Upper lobe of right lung (tissue), 1 donor: ENCODE results near the gene RNASE11. TPM values are rescaled to one million over a fixed set of nuclear protein-coding genes. Genes with fewer than 3 reads are reported as not detected.

Experiments
- ATAC-seq: fragments of 200-7000 bp; cut with Tn5 transposase; one replicate; pipeline ENCODE4 v1.9.1; 2020; ENCODE audit warnings: mild to moderate bottlenecking, moderate library complexity
- DNase-seq: peaks from one replicate; pipeline ENCODE4 v3.0.0-alpha.2; 2020
- H3K27ac ChIP-seq: fragments of 200-600 bp; one replicate; pipeline ENCODE4 v1.8.0; 2022
- H3K27me3 ChIP-seq: fragments of 200-600 bp; one replicate; pipeline ENCODE4 v1.8.0; 2022; ENCODE audit warnings: mild to moderate bottlenecking
- H3K36me3 ChIP-seq: fragments of 200-600 bp; one replicate; pipeline ENCODE4 v1.8.0; 2022
- H3K4me1 ChIP-seq: fragments of 200-600 bp; one replicate; pipeline ENCODE4 v1.8.0; 2022
- H3K4me3 ChIP-seq: fragments of 200-600 bp; one replicate; pipeline ENCODE4 v1.8.0; 2022; ENCODE audit warnings: mild to moderate bottlenecking
- H3K9me3 ChIP-seq: fragments of 200-600 bp; one replicate; pipeline ENCODE4 v1.8.0; 2022
- intact Hi-C: fragments of 100-400 bp; cut with DNase I; formaldehyde crosslinking; loops from one replicate; pipeline ENCODE4 v1.11.0; 2022
- total RNA-seq: library from RNA; stranded (reverse); fragmentation: NEBNext Ultra II Directional; extraction: Animal tissue kit (Norgen Biotek cat#: 25700); gene quantifications from one replicate; pipeline ENCODE4 v1.2.1, GENCODE V29; 2021
- TF ChIP-seq, protein P1 (sequence below): fragments of 200-600 bp; IDR thresholded peaks from one replicate; pipeline ENCODE4 v1.8.0; 2022; ENCODE audit warnings: antibody characterized with exemption
- donor health status: DM: no; HTN: yes; CAD: no; lungs with severe emphysema.

The RNASE11 gene
- total RNA-seq, 1 donor from 2014 or later = not detected

DNA sequence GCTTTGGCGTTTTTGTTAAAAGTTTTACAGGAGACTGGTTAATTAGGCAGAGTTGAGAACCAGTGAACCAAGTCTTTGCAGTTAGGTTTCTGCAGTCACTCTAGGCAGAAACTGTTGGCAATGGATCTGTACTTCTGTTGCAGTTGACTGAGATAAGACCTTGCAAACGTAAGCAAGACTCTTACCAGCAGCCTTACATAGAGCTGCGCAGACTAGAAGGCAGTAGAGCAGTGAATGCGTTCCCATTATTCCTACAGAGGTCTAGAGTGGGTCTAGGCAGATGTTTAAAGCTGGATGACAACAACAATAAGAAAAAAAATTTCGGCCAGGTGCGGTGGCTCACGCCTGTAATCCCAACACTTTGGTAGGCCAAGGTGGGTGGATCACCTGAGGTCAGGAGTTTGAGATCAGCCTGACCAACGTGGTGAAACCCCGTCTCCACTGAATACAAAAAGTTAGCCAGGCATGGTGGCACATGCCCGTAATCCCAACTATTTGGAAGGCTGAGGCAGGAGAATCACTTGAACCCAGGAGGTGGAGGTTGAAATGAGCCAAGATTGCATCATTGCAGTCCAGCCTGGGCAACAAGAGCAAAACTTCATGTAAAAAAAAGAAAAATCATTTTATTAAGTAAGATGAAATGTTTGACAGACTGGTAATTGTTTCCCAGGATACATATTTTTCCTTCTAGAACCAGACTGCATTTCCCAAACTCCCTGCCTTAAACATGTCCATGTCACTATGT lies 39.2 kb downstream of the RNASE11 start:
- Histone ChIP-seq H3K27me3 (no peaks in the 10 kb centered on the region), H3K27ac (no peak overlapping the region), H3K4me3 (no peak overlapping the region), H3K36me3 (no peaks in the 10 kb centered on the region), H3K4me1 (no peaks in the 10 kb centered on the region), H3K9me3 (no peaks in the 10 kb centered on the region)
- TF ChIP-seq, protein P1, sequence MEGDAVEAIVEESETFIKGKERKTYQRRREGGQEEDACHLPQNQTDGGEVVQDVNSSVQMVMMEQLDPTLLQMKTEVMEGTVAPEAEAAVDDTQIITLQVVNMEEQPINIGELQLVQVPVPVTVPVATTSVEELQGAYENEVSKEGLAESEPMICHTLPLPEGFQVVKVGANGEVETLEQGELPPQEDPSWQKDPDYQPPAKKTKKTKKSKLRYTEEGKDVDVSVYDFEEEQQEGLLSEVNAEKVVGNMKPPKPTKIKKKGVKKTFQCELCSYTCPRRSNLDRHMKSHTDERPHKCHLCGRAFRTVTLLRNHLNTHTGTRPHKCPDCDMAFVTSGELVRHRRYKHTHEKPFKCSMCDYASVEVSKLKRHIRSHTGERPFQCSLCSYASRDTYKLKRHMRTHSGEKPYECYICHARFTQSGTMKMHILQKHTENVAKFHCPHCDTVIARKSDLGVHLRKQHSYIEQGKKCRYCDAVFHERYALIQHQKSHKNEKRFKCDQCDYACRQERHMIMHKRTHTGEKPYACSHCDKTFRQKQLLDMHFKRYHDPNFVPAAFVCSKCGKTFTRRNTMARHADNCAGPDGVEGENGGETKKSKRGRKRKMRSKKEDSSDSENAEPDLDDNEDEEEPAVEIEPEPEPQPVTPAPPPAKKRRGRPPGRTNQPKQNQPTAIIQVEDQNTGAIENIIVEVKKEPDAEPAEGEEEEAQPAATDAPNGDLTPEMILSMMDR = no peak
- DNase-seq = no peak
- intact Hi-C loops = no loop called here
- ATAC-seq = no peak

DNA sequence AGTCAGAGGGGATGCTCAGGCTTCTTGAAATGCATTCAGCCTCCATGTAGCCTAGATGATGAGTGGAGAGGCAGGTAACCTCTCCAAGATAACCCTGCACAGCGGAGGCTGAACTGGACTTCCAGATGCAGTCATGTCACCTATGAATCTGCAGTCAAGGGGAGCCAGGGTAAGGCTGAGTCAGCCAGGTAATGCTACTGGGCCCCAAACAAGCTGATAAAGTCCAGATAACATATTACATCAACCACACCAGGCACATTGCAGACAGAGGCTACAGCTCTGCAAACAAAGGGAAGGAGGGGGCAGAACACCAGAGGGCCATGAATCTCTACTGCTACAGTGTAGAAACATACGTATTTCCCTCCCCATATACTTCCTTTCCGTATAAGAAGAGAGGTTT lies 40.9 kb downstream of the RNASE11 start:
- Histone ChIP-seq H3K4me1 (no peaks in the 10 kb centered on the region), H3K4me3 (no peak overlapping the region), H3K9me3 (no peaks in the 10 kb centered on the region), H3K36me3 (no peaks in the 10 kb centered on the region), H3K27ac (no peak overlapping the region), H3K27me3 (no peaks in the 10 kb centered on the region)
- intact Hi-C loops = no loop called here
- TF ChIP-seq, protein P1 = no peak
- ATAC-seq (no peak), DNase-seq (no peak)

- Histone ChIP-seq H3K27me3 (no peaks in the 10 kb centered on the region), H3K4me3 (no peak overlapping the region), H3K27ac (no peak overlapping the region), H3K36me3 (no peaks in the 10 kb centered on the region), H3K4me1 (no peaks in the 10 kb centered on the region), H3K9me3 (no peaks in the 10 kb centered on the region)
- DNase-seq = no peak
- intact Hi-C loops = no loop called here
- TF ChIP-seq, protein P1 = no peak
- no peak for ATAC-seq
Observed at GRCh38 chr14:20539906-20540305, 47.9 kb downstream of the RNASE11 start.

Other genes starting within 250 kb of the RNASE11 start
- gene PARP2, start 244.4 kb downstream of the RNASE11 start, total RNA-seq = 15.6 TPM
- gene TEP1, start 174.5 kb downstream of the RNASE11 start, total RNA-seq = 48.9 TPM
- 0.29 TPM for gene KLHL33, start 151.8 kb downstream of the RNASE11 start, total RNA-seq
- 33.8 TPM for gene OSGEP, start 133.2 kb downstream of the RNASE11 start, total RNA-seq
- 101 TPM for gene APEX1, start 132.8 kb downstream of the RNASE11 start, total RNA-seq
- gene PIP4P1, start 126.6 kb downstream of the RNASE11 start, total RNA-seq = 40.2 TPM
- 32.8 TPM for gene PNP, start 118.6 kb downstream of the RNASE11 start, total RNA-seq
- gene RNASE10, start 82.5 kb downstream of the RNASE11 start, total RNA-seq = 0.58 TPM
- not detected for gene RNASE9, start 27.0 kb downstream of the RNASE11 start, total RNA-seq
- not detected for gene RNASE12, start 3.4 kb upstream of the RNASE11 start, total RNA-seq
- not detected for gene OR6S1, start 53.7 kb upstream of the RNASE11 start, total RNA-seq
- 42.5 TPM for gene RNASE4, start 96.6 kb upstream of the RNASE11 start, total RNA-seq
- 28.1 TPM for gene ANG, start 100.8 kb upstream of the RNASE11 start, total RNA-seq
- gene EDDM3A, start 157.9 kb upstream of the RNASE11 start, total RNA-seq = not detected
- not detected for gene EDDM3B, start 180.4 kb upstream of the RNASE11 start, total RNA-seq
- gene RNASE6, start 193.3 kb upstream of the RNASE11 start, total RNA-seq = 20.3 TPM
- gene RNASE1, start 214.8 kb upstream of the RNASE11 start, total RNA-seq = 888 TPM